ENCODE data around the gene NECAB3. TPM values are rescaled to one million over a fixed set of nuclear protein-coding genes. Genes with fewer than 3 reads are reported as not detected.
A peak's percentile ranks its signal among the peaks of the same experiment; 100 is the strongest.

Gene NECAB3
- total and polyA plus RNA-seq, 2 donors (not counting 1 experiment from before 2014, with no cell fraction given) = 8.5 to 11.8 TPM

- Histone ChIP-seq H3K4me2 (replicated peaks; ENCODE audit: low read depth, low read length, poor library complexity, severe bottlenecking) (no peak overlapping the region), H3K79me2 (ENCODE audit: control insufficient read depth, insufficient read depth, low read length) (no peaks in the 10 kb centered on the region), H2AFZ (ENCODE audit: insufficient read depth, low read depth, low read length, poor library complexity, severe bottlenecking) (no peak overlapping the region), H3K9ac (ENCODE audit: low read length) (no peak overlapping the region), H4K20me1 (ENCODE audit: control insufficient read depth, insufficient read depth, low read length, poor library complexity, severe bottlenecking) (no peaks in the 10 kb centered on the region), H3K9me3 (ENCODE audit: control extremely low read depth in 1 of 3, control insufficient read depth in 2 of 3, insufficient read depth in 1 of 3, low read length in 2 of 3) (no peaks in the 10 kb centered on the region), H3K27me3 (replicated peaks in 1 of 4; ENCODE audit: control extremely low read depth in 1 of 4, control insufficient read depth in 3 of 4, insufficient read depth in 4 of 4, low read length in 3 of 4) (no peaks in the 10 kb centered on the region), H3K4me3 (ENCODE audit: control extremely low read depth in 1 of 5, extremely low read depth in 1 of 5, insufficient read depth in 1 of 5, low read depth in 2 of 5, low read length in 4 of 5) (no peak overlapping the region), H3K27ac (ENCODE audit: low read length in 2 of 2) (no peak overlapping the region), H3K4me1 (ENCODE audit: control insufficient read depth in 2 of 2, insufficient read depth in 2 of 2, low read length in 2 of 2) (peaks cover 16 to 22% of the 10 kb centered on the region in 2 donors), H3K36me3 (replicated peaks in 1 of 2; ENCODE audit: control extremely low read depth in 1 of 2, control insufficient read depth in 1 of 2, extremely low read depth in 1 of 2, insufficient read depth in 2 of 2, low read length in 1 of 2) (no peaks in the 10 kb centered on the region)
- 86% methylated on average over 8 of the region's 8 CpGs for WGBS (ENCODE audit: insufficient coverage)
- CTCF ChIA-PET = interaction anchor here (1.4 to 1.8 kb wide), 3 partner anchors 19 to 32 kb away, joined by 3 to 5 read pairs (median 4); partner anchors contain the start of genes C20orf144 and PXMP4
- POLR2A ChIA-PET = interaction anchor here (1.5 kb wide), 1 partner anchor 44 kb away, joined by 3 read pairs; the partner anchor contains the start of gene ZNF341
- H3K4me1 Mint-ChIP-seq = peaks cover 22% of the 10 kb centered on the region
- peak overlapping the region; percentile 23 for H3K4me3 Mint-ChIP-seq
- ATAC-seq (ENCODE audit: low read depth) (no peak), DNase-seq (peak; percentile 12)
- no peaks in the 10 kb centered on the region for H3K27me3 Mint-ChIP-seq
- no peak overlapping the region for H3K27ac Mint-ChIP-seq
- H3K9me3 Mint-ChIP-seq (ENCODE audit: insufficient read depth) = no peaks in the 10 kb centered on the region
- no peak for TF ChIP-seq EZH2 (IDR thresholded peaks at IDR 0.05; ENCODE audit: borderline replicate concordance, insufficient read depth, low read depth, low read length, poor library complexity, severe bottlenecking)
- TF ChIP-seq, protein P1, sequence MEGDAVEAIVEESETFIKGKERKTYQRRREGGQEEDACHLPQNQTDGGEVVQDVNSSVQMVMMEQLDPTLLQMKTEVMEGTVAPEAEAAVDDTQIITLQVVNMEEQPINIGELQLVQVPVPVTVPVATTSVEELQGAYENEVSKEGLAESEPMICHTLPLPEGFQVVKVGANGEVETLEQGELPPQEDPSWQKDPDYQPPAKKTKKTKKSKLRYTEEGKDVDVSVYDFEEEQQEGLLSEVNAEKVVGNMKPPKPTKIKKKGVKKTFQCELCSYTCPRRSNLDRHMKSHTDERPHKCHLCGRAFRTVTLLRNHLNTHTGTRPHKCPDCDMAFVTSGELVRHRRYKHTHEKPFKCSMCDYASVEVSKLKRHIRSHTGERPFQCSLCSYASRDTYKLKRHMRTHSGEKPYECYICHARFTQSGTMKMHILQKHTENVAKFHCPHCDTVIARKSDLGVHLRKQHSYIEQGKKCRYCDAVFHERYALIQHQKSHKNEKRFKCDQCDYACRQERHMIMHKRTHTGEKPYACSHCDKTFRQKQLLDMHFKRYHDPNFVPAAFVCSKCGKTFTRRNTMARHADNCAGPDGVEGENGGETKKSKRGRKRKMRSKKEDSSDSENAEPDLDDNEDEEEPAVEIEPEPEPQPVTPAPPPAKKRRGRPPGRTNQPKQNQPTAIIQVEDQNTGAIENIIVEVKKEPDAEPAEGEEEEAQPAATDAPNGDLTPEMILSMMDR (IDR thresholded peaks at IDR 0.05) = no peak
- intact Hi-C loops (cut with micrococcal nuclease) = no loop called here
These were observed 13.2 kb upstream of the NECAB3 start for GRCh38 chr20:33687370-33687915.

DNA sequence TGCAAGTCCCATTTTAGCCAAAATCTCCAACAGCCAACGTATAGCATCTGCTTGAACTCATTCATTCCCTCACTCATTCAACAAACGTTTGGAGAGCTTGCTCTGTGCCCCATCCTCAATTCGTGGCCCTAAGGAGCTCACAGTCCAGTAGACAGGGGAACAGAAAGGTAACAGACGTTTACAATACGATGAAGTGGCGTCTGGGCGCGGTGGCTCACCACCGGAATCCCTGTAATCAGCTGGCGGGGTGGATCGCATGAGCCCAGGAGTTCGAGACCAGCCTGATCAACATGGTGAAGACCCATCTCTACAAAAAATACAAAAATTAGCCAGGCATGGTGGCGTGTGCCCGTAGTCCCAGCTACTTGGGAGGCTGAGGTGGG lies 12.7 kb upstream of the NECAB3 start:
- Histone ChIP-seq H3K9ac (ENCODE audit: low read length) (peak overlapping the region; percentile 38), H3K27ac (ENCODE audit: low read length in 2 of 2) (peak overlapping the region in 1 of 2 donors; percentile 5), H3K4me2 (replicated peaks; ENCODE audit: low read depth, low read length, poor library complexity, severe bottlenecking) (peak overlapping the region; percentile 96), H3K4me3 (ENCODE audit: control extremely low read depth in 1 of 5, extremely low read depth in 1 of 5, insufficient read depth in 1 of 5, low read depth in 2 of 5, low read length in 4 of 5) (peak overlapping the region; percentile 10 to 56 (median 47)), H3K4me1 (ENCODE audit: control insufficient read depth in 2 of 2, insufficient read depth in 2 of 2, low read length in 2 of 2) (peaks cover 16 to 22% of the 10 kb centered on the region in 2 donors), H3K79me2 (ENCODE audit: control insufficient read depth, insufficient read depth, low read length) (no peaks in the 10 kb centered on the region), H2AFZ (ENCODE audit: insufficient read depth, low read depth, low read length, poor library complexity, severe bottlenecking) (peak overlapping the region; percentile 76), H3K36me3 (replicated peaks in 1 of 2; ENCODE audit: control extremely low read depth in 1 of 2, control insufficient read depth in 1 of 2, extremely low read depth in 1 of 2, insufficient read depth in 2 of 2, low read length in 1 of 2) (no peaks in the 10 kb centered on the region), H3K27me3 (replicated peaks in 1 of 4; ENCODE audit: control extremely low read depth in 1 of 4, control insufficient read depth in 3 of 4, insufficient read depth in 4 of 4, low read length in 3 of 4) (no peaks in the 10 kb centered on the region), H4K20me1 (ENCODE audit: control insufficient read depth, insufficient read depth, low read length, poor library complexity, severe bottlenecking) (no peaks in the 10 kb centered on the region), H3K9me3 (ENCODE audit: control extremely low read depth in 1 of 3, control insufficient read depth in 2 of 3, insufficient read depth in 1 of 3, low read length in 2 of 3) (no peaks in the 10 kb centered on the region)
- intact Hi-C loops (cut with micrococcal nuclease) = loop anchor here (1.0 kb wide), 6 partner anchors 13 to 278 kb away; partner anchors contain the start of genes ACTL10, CHMP4B, NECAB3 and PXMP4
- no peaks in the 10 kb centered on the region for H3K27me3 Mint-ChIP-seq
- CTCF ChIA-PET = interaction anchor here (0.5 to 1.8 kb wide), 4 partner anchors 19 to 1009 kb away, joined by 3 to 5 read pairs (median 4); partner anchors contain the start of genes C20orf144 and PXMP4
- ATAC-seq (ENCODE audit: low read depth) = no peak
- WGBS (ENCODE audit: insufficient coverage) = 83% methylated on average over 11 of the region's 14 CpGs
- no peaks in the 10 kb centered on the region for H3K9me3 Mint-ChIP-seq (ENCODE audit: insufficient read depth)
- TF ChIP-seq EZH2 (IDR thresholded peaks at IDR 0.05; ENCODE audit: borderline replicate concordance, insufficient read depth, low read depth, low read length, poor library complexity, severe bottlenecking) = no peak
- TF ChIP-seq, protein P1 (IDR thresholded peaks at IDR 0.05) = no peak
- peak overlapping the region; percentile 92 for H3K4me3 Mint-ChIP-seq
- peak overlapping the region; percentile 89 for H3K27ac Mint-ChIP-seq
- no peak for DNase-seq
- H3K4me1 Mint-ChIP-seq = peaks cover 23% of the 10 kb centered on the region
- POLR2A ChIA-PET = interaction anchor here (1.5 kb wide), 1 partner anchor 45 kb away, joined by 3 read pairs; the partner anchor contains the start of gene ZNF341

Measured in B cell (primary cell).